CD4-positive, alpha-beta T cell treated with Interleukin-4 for 4 hours (primary cell): ENCODE results near the gene CCDC194.
"Not testable (repeated sequence)": the region's sequence is repeated elsewhere in the genome, so short reads cannot be mapped to it uniquely, and the experiment has no call there.

Source experiments
- DNase-seq: peaks from one replicate; pipeline ENCODE4 v3.0.0-alpha.2; 2020

The CCDC194 gene

GRCh38 chr19:17365361-17365760 lies 28.6 kb downstream of the CCDC194 start:
- no peak for DNase-seq

- not testable (repeated sequence) for DNase-seq
Measured at GRCh38 chr19:17363852-17364605, 30.0 kb downstream of the CCDC194 start.

GRCh38 chr19:17359905-17360800 lies 33.8 kb downstream of the CCDC194 start:
- DNase-seq, result no peak

DNA sequence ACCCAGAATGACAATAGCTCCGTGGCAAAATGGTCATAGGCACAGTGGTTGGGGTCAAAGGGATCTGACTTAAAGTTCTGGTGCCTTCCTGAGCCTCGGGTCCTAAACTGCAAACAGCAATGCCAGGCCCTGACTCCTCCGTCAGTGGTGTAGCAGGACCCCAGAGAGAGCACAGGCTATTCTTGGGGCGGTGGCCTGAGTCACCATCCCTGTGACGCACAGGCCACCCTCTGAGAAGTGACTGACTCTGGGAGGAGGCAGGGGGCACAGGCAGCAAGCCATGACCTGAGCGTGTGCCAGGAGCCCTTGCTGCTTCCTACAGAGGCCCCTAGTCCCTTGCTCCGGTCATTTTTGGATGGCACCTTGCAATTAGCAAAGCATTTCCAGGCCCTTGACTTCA lies 35.6 kb downstream of the CCDC194 start:
- no peak for DNase-seq

GRCh38 chr19:17357724-17358123 lies 36.3 kb downstream of the CCDC194 start:
- no peak for DNase-seq

GRCh38 chr19:17357078-17357666 lies 36.8 kb downstream of the CCDC194 start:
- no peak for DNase-seq

DNA sequence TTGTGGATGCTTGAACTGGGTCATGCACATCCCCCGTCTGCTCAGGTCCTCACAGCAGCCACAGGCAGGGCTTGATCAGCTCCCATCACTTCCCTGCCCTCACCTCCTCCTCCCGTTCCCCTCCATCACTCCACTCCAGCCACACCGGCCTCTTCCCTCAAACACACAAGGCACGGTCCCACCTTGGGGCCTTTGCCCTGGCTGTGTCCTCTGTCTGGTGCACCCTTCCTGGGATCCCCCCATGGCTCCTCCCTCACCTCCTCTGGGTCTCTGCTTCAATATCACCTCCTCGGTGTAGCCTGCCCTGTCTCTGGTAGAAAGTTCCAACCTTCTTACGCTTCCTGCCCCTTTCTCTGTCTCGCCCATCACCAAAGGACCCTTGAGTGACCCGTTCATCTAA lies 40.6 kb downstream of the CCDC194 start:
- no peak for DNase-seq

GRCh38 chr19:17352608-17353280 lies 41.3 kb downstream of the CCDC194 start:
- no peak for DNase-seq

- no peak for DNase-seq
Measured at GRCh38 chr19:17351815-17352435, 42.1 kb downstream of the CCDC194 start.

- no peak for DNase-seq
Measured at GRCh38 chr19:17348700-17349099, 45.3 kb downstream of the CCDC194 start.

DNA sequence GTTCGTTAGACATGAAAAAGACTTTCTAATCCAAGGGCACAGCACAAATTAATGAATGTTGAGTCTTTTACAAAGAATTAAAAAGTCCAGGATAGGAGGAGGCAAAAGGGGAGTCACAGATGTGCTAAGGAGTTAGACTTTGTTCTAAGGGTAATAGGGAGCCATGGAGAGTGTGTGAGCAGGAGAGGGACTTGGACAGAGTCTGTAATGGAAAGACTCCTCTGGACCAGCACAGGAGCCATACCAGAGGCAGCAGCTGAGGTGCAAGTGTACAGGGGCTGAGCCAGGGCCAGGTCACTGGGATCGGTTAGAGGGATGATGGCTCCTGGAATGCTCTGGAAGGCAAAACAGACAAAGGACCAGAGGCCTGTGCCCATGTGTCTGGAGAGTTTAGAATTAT lies 46.1 kb downstream of the CCDC194 start:
- DNase-seq, result no peak

DNA sequence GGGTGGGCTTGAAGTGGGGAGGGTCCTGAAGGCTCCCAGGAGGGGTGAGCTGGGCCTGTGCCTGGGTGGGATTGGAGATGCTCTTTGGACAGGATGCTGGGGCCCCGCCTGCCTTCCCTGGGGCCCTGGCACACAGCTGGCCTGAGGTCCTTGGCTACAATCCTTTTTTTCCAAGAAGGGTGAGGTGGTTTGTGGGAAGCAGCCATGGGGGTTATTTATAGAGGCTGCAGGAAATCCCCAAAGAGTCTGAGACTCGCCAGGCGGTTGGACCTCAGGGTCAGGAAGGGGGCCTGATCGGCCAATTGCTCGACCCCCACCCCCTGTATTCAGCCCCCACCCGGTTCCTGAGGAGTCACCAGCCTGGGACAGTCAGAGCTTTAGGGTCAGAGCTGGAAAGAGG lies 46.6 kb downstream of the CCDC194 start:
- no peak for DNase-seq

DNA sequence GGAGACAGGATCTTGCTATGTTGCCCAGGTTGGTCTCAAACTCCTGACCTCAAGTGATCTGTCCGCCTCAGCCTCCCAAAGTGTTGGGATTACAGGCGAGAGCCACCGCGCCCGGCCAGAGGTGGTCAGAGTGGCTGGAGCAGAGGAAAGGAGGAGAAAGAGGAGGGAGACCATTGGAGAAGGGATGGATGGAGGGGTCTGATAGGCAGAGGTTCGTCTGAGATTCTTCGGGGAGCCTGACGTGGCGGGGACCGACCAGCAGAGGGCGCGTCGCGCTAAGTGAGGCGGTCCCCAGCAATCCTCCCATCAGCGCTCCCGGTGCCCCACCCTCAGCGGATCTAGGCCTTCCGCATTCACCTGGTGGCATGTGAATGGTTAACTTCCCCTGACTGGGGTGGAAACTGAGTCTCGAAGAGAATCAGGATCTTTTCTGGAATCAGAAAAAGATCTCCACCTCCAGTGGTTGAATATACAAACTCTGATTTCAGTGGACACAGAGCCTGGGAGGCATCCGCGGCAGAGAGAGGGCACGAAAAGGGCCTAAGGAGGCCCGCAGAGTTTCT lies 47.8 kb downstream of the CCDC194 start:
- peak; percentile 66 for DNase-seq

GRCh38 chr19:17341845-17342244 lies 52.2 kb downstream of the CCDC194 start:
- no peak for DNase-seq

GRCh38 chr19:17341386-17341785 lies 52.6 kb downstream of the CCDC194 start:
- no peak for DNase-seq

GRCh38 chr19:17340871-17341357 lies 53.1 kb downstream of the CCDC194 start:
- DNase-seq, result no peak
